Transverse colon (tissue), 4 donors: Measurements from ENCODE around the gene PHF21B. TPM values are rescaled to one million over a fixed set of nuclear protein-coding genes. Genes with fewer than 3 reads are reported as not detected.

Source experiments
- DNase-seq: peaks from one replicate; pipeline ENCODE4 v3.0.0-alpha.2; 2019
- H3K27ac ChIP-seq, 4 donors: fragments of 200-600 bp; sonication (generic); 2 replicates each; pipeline ENCODE4 v1.5.1; 2016 to 2018; ENCODE audit warnings: inconsistent platforms in 4 of 4
- H3K27me3 ChIP-seq: fragments of 200-600 bp; sonication (generic); 2 replicates; pipeline ENCODE4 v1.5.1; 2017; ENCODE audit warnings: inconsistent platforms
- H3K36me3 ChIP-seq, 4 donors: fragments of 200-600 bp; sonication (generic); 2 replicates each; pipeline ENCODE4 v1.5.1; 2017 to 2019; ENCODE audit warnings: inconsistent platforms in 4 of 4
- H3K4me1 ChIP-seq, 4 donors: fragments of 200-600 bp; sonication (generic); 2 replicates each; pipeline ENCODE4 v1.5.1; 2017 to 2020; ENCODE audit warnings: inconsistent platforms in 4 of 4
- H3K4me3 ChIP-seq, 4 donors: fragments of 200-600 bp; sonication (generic); 1 replicate in 1 of 4; 2 replicates in 3 of 4; pipeline versions ENCODE4 v1.5.1 to v1.6.1; 2017 to 2019; ENCODE audit warnings: inconsistent platforms in 4 of 4
- H3K9me3 ChIP-seq, 2 donors: fragments of 200-600 bp; sonication (generic); 2 replicates each; pipeline ENCODE4 v1.5.1; 2017 to 2019; ENCODE audit warnings: inconsistent platforms in 2 of 2
- CTCF ChIP-seq, 5 experiments: fragments of 200-600 bp in 3 of 5; fragments of 450-650 bp in 2 of 5; sonication (generic) in 3 of 5; IDR thresholded peaks; 1 replicate in 2 of 5; 2 replicates in 3 of 5; pipeline ENCODE4 v1.5.1; 2016 to 2017; ENCODE audit warnings: antibody characterized with exemption in 5 of 5, inconsistent platforms in 3 of 5, mild to moderate bottlenecking in 2 of 5, moderate library complexity in 1 of 5
- EP300 ChIP-seq: sonication (generic); formaldehyde crosslinking; IDR thresholded peaks from one replicate; pipeline ENCODE4 v1.6.1; 2017; ENCODE audit warnings: antibody characterized with exemption, low read depth
- POLR2A ChIP-seq: fragments of 450-650 bp; IDR thresholded peaks from one replicate; pipeline ENCODE4 v1.6.1; 2016; ENCODE audit warnings: antibody characterized with exemption, mild to moderate bottlenecking, moderate library complexity
- POLR2AphosphoS5 ChIP-seq, 3 donors: sonication (generic); formaldehyde crosslinking; IDR thresholded peaks; one replicate each; pipeline ENCODE4 v1.6.1; 2016; ENCODE audit warnings: antibody characterized with exemption in 3 of 3
- WGBS, 2 donors: methylation state at CpG; one replicate each; pipeline ENCODE4 v1.1.5; 2018; ENCODE audit warnings: low coverage in 1 of 2; 5-methylcytosine and 5-hydroxymethylcytosine counted together
- in situ Hi-C, 4 donors: fragments of 200-750 bp; cut with MboI; loops; one replicate each; pipeline versions ENCODE4 v1.15.0 to v1.15.1; 2017; ENCODE audit warnings: low sequenced_read_pairs in 3 of 4, low pct_ligation_motif_present in 1 of 4, low pct_unique_long_range_greater_than_20kb in 1 of 4
- intact Hi-C: fragments of 100-400 bp; cut with DNase I; formaldehyde crosslinking; loops from one replicate; pipeline ENCODE4 v1.15.1; 2023; ENCODE audit warnings: low total_unique reads
- total RNA-seq, 4 donors: library from RNA; depleted of rRNA; stranded (reverse); fragments of >200 nt; gene quantifications; one replicate each; pipeline ENCODE4 v1.1.0, GENCODE V29; 2016

The PHF21B gene
- total RNA-seq, 4 donors from 2014 or later: not detected

DNA sequence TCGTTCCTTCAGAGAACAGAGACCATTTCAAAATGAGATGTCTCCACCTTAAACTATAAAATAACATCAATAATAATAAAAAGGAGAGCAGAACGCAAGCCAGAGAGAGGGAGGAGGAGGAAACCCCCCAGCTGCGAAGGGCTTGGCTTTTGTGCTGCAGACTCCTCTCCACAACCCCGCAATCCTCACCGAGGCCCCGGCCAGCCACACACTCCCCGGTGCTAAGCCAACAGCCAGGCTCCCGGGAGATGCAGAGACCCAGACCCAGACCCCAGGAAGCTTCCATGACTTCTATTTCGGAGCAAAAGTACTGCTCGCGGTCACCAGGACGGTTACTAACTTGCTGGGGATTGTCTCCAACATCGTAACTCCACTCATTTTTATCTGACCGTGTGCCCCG lies 10.6 kb downstream of the PHF21B start:
- Histone ChIP-seq H3K4me1 (no peaks in the 10 kb centered on the region), H3K4me3 (no peak overlapping the region), H3K9me3 (no peaks in the 10 kb centered on the region), H3K27ac (no peak overlapping the region), H3K36me3 (no peaks in the 10 kb centered on the region), H3K27me3 (peaks cover 7% of the 10 kb centered on the region)
- intact Hi-C loops: no loop called here
- 87 to 90% methylated on average over 2 to 15 of the region's 15 CpGs for WGBS, 2 donors
- in situ Hi-C loops: no loop called here
- TF ChIP-seq POLR2A (no peak), EP300 (no peak), CTCF (IDR thresholded peaks at IDR 0.05) (no peak), POLR2AphosphoS5 (IDR thresholded peaks at IDR 0.05) (no peak)
- DNase-seq: no peak

DNA sequence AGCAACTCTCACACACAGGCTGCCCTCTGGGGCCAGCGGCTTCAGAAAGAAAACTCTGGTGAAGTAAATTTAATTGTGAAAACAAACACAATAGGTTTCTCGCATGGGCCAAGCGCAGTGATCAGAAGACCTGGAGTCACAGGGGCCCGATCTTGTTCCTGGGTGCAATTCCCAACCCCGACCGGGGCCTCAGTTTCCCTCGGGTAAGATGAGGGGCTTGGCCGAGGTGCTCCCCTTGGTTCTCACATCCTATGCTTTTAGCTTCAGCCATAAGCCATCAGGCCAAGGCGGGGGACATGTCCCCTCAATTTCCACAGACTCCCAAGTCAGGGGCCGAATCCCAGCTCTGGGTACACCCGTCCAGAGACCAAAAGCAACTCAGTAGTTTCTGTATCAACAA lies 11.5 kb downstream of the PHF21B start:
- Histone ChIP-seq H3K27ac (no peak overlapping the region), H3K4me3 (no peak overlapping the region), H3K4me1 (no peaks in the 10 kb centered on the region), H3K36me3 (no peaks in the 10 kb centered on the region), H3K9me3 (no peaks in the 10 kb centered on the region), H3K27me3 (peaks cover 4% of the 10 kb centered on the region)
- TF ChIP-seq POLR2A (no peak), EP300 (no peak), POLR2AphosphoS5 (IDR thresholded peaks at IDR 0.05) (no peak), CTCF (IDR thresholded peaks at IDR 0.05) (no peak)
- in situ Hi-C loops (no loop called here), intact Hi-C loops (no loop called here)
- no peak for DNase-seq
- WGBS, 2 donors: 79% methylated on average over 11 of the region's 11 CpGs; no CpG with 5 or more reads in 1 of the 2 donors

GRCh38 chr22:44997060-44997459 lies 12.7 kb downstream of the PHF21B start:
- H3K27me3 ChIP-seq: no peaks in the 10 kb centered on the region
- intact Hi-C loops: no loop called here
- no peak for DNase-seq
- no peaks in the 10 kb centered on the region for H3K36me3 ChIP-seq
- in situ Hi-C loops: no loop called here
- no peaks in the 10 kb centered on the region for H3K4me1 ChIP-seq
- H3K27ac ChIP-seq: no peak overlapping the region
- H3K9me3 ChIP-seq: no peaks in the 10 kb centered on the region
- TF ChIP-seq EP300 (no peak), POLR2AphosphoS5 (IDR thresholded peaks at IDR 0.05) (no peak), CTCF (IDR thresholded peaks at IDR 0.05) (no peak), POLR2A (no peak)
- WGBS, 2 donors: 76% methylated on average over 3 to 9 of the region's 9 CpGs
- H3K4me3 ChIP-seq: no peak overlapping the region

DNA sequence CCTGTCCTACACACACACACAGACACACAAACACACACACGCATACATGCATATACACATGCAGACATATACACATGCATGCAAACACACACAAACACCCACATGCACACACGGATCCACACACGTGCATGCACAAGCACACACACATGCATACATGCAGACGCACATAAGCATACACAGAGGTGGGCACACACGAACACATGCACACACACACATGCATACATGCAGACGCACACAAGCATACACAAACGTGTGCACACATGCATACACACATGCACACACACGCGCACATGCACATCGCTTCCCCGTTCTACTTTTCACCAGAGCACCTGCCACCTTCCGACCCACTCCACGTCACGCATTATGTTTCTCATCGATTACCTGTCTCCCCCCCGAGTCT lies 13.2 kb downstream of the PHF21B start:
- TF ChIP-seq EP300 (no peak), POLR2AphosphoS5 (IDR thresholded peaks at IDR 0.05) (no peak), CTCF (IDR thresholded peaks at IDR 0.05) (no peak), POLR2A (no peak)
- no peaks in the 10 kb centered on the region for H3K27me3 ChIP-seq
- DNase-seq: no peak
- no peak overlapping the region for H3K4me3 ChIP-seq
- in situ Hi-C loops: no loop called here
- intact Hi-C loops: no loop called here
- H3K9me3 ChIP-seq: no peaks in the 10 kb centered on the region
- no peaks in the 10 kb centered on the region for H3K36me3 ChIP-seq
- H3K27ac ChIP-seq: no peak overlapping the region
- no peaks in the 10 kb centered on the region for H3K4me1 ChIP-seq
- WGBS, 2 donors: 88% methylated on average over 12 to 16 of the region's 16 CpGs
